Mesenchymal stem cell (in vitro differentiated cells and primary cell): ENCODE results near the gene TNP2.
A peak's percentile ranks its signal among the peaks of the same experiment; 100 is the strongest.

Experiments
- DNase-seq: peaks from one replicate; pipeline ENCODE4 v3.0.0-alpha.2; 2013
- H2AFZ ChIP-seq: one replicate; pipeline ENCODE4 v1.6.1; 2013; ENCODE audit warnings: low read depth, mild to moderate bottlenecking, control low read depth, inconsistent platforms, low read length, moderate library complexity
- H2AK5ac ChIP-seq: 2 replicates; pipeline ENCODE4 v1.6.1; 2013; ENCODE audit warnings: low read length, moderate library complexity, mild to moderate bottlenecking, inconsistent platforms; ENCODE audit not compliant: severe bottlenecking
- H2BK120ac ChIP-seq: one replicate; pipeline ENCODE4 v1.6.1; 2013; ENCODE audit warnings: low read depth, mild to moderate bottlenecking, inconsistent platforms, low read length, moderate library complexity
- H2BK12ac ChIP-seq, 2 experiments: one replicate each; pipeline ENCODE4 v1.6.1; 2013; ENCODE audit warnings: inconsistent platforms in 2 of 2, low read length in 2 of 2, mild to moderate bottlenecking in 2 of 2, moderate library complexity in 2 of 2, control low read depth in 1 of 2
- H2BK15ac ChIP-seq: one replicate; pipeline ENCODE4 v1.6.1; 2013; ENCODE audit warnings: mild to moderate bottlenecking, low read depth, inconsistent platforms; ENCODE audit not compliant: poor library complexity, severe bottlenecking
- H2BK5ac ChIP-seq: 2 replicates; pipeline ENCODE4 v1.6.1; 2013; ENCODE audit warnings: low read depth, mild to moderate bottlenecking, low read length, control low read depth, inconsistent platforms; ENCODE audit not compliant: poor library complexity, severe bottlenecking
- H3K14ac ChIP-seq, 2 experiments: one replicate each; pipeline ENCODE4 v1.6.1; 2013; ENCODE audit warnings: inconsistent platforms in 2 of 2, low read length in 2 of 2, control low read depth in 1 of 2, mild to moderate bottlenecking in 1 of 2, moderate library complexity in 1 of 2
- H3K18ac ChIP-seq, 2 experiments: one replicate each; pipeline ENCODE4 v1.6.1; 2013; ENCODE audit warnings: inconsistent platforms in 2 of 2, low read length in 2 of 2, control low read depth in 1 of 2, low read depth in 1 of 2, mild to moderate bottlenecking in 1 of 2
- H3K23ac ChIP-seq, 2 experiments: one replicate each; pipeline ENCODE4 v1.6.1; 2013; ENCODE audit warnings: inconsistent platforms in 2 of 2, low read length in 2 of 2, mild to moderate bottlenecking in 2 of 2, moderate library complexity in 2 of 2, control low read depth in 1 of 2
- H3K27ac ChIP-seq: 2 replicates; pipeline ENCODE4 v1.5.1; 2013; ENCODE audit warnings: mild to moderate bottlenecking, moderate library complexity, low read length, control low read depth, inconsistent platforms; ENCODE audit not compliant: poor library complexity, severe bottlenecking
- H3K27me3 ChIP-seq, 2 experiments: 2 replicates each; pipeline versions ENCODE4 v1.6.1 to v1.7.0; 2013; ENCODE audit warnings: low read length in 2 of 2, mild to moderate bottlenecking in 2 of 2, moderate library complexity in 2 of 2, control low read depth in 1 of 2, inconsistent platforms in 1 of 2; ENCODE audit not compliant: control insufficient read depth in 1 of 2, insufficient read depth in 1 of 2
- H3K36me3 ChIP-seq, 2 experiments: 2 replicates each; pipeline versions ENCODE4 v1.6.1 to v1.7.0; 2013; ENCODE audit warnings: low read length in 2 of 2, control low read depth in 1 of 2, inconsistent platforms in 1 of 2, low read depth in 1 of 2, mild to moderate bottlenecking in 1 of 2; ENCODE audit not compliant: insufficient read depth in 2 of 2, control insufficient read depth in 1 of 2
- H3K4ac ChIP-seq, 2 experiments: one replicate each; pipeline ENCODE4 v1.6.1; 2013; ENCODE audit warnings: inconsistent platforms in 2 of 2, low read length in 2 of 2, mild to moderate bottlenecking in 2 of 2, moderate library complexity in 2 of 2, control low read depth in 1 of 2, low read depth in 1 of 2
- H3K4me1 ChIP-seq: 2 replicates; pipeline ENCODE4 v1.6.1; 2013; ENCODE audit warnings: low read depth, low read length, control low read depth; ENCODE audit not compliant: control insufficient read depth, insufficient read depth
- H3K4me2 ChIP-seq: 2 replicates; pipeline ENCODE4 v1.6.1; 2013; ENCODE audit warnings: low read length, mild to moderate bottlenecking, inconsistent platforms; ENCODE audit not compliant: poor library complexity, severe bottlenecking
- H3K4me3 ChIP-seq, 2 experiments: 2 replicates each; pipeline versions ENCODE4 v1.5.1 to v1.7.0; 2013; ENCODE audit warnings: low read length in 2 of 2, mild to moderate bottlenecking in 2 of 2, control low read depth in 1 of 2, low read depth in 1 of 2; ENCODE audit not compliant: insufficient read depth in 1 of 2
- H3K79me1 ChIP-seq: replicated peaks from 2 replicates; pipeline ENCODE4 v1.6.1; 2013; ENCODE audit warnings: mild to moderate bottlenecking, control low read depth, low read length, inconsistent platforms; ENCODE audit not compliant: poor library complexity, severe bottlenecking
- H3K9ac ChIP-seq: 2 replicates; pipeline ENCODE4 v1.7.0; 2013; ENCODE audit warnings: mild to moderate bottlenecking, low read length, moderate library complexity
- H3K9me3 ChIP-seq: 2 replicates; pipeline ENCODE4 v1.7.0; 2013; ENCODE audit warnings: mild to moderate bottlenecking, low read length; ENCODE audit not compliant: control insufficient read depth
- H4K8ac ChIP-seq: one replicate; pipeline ENCODE4 v1.6.1; 2013; ENCODE audit warnings: inconsistent platforms, mild to moderate bottlenecking, low read length, moderate library complexity
- H4K91ac ChIP-seq: one replicate; pipeline ENCODE4 v1.6.1; 2013; ENCODE audit warnings: mild to moderate bottlenecking, low read length, inconsistent platforms
- WGBS: methylation state at CpG from one replicate; pipeline ENCODE4 v1.1.7; 2013; ENCODE audit warnings: mixed read lengths; 5-methylcytosine and 5-hydroxymethylcytosine counted together

Gene TNP2

DNA sequence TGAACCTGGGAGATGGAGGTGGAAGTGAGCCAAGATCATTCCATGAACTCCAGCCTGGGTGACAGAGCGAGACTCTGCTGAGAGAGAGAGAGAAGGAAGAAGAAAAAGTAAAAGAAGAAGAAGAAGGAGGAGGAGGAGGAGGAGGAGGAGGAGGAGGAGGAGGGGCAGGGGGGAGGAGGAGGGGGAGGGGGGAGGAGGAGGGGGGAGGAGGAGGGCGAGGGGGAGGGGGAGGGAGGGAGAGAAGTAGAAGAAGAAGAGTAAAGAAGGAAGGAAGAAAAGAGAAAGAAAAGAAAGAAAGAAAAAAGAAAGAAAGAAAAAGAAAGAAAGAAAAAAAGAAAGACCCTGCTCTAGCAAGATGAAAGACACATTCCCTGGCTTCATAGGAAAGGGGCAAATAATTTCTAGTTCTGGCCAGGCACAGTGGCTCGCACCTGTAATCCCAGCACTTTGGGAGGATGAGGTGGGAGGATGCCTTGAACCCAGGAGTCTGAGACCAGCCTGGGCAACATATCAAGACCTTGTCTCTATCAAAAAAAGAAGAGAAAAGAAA is 36.7 kb downstream of the TNP2 start:
- Histone ChIP-seq H4K8ac (no peak overlapping the region), H3K27ac (no peak overlapping the region), H3K23ac (no peak overlapping the region), H3K4me1 (peaks cover 2% of the 10 kb centered on the region), H4K91ac (no peak overlapping the region), H3K9ac (no peak overlapping the region), H2AFZ (no peak overlapping the region), H2BK120ac (no peak overlapping the region), H3K79me1 (no peaks in the 10 kb centered on the region), H3K14ac (no peak overlapping the region), H2BK12ac (no peak overlapping the region), H3K9me3 (no peaks in the 10 kb centered on the region), H3K27me3 (no peaks in the 10 kb centered on the region), H2BK5ac (no peak overlapping the region), H3K4ac (no peak overlapping the region), H3K4me2 (no peak overlapping the region), H3K36me3 (no peaks in the 10 kb centered on the region), H3K18ac (no peak overlapping the region), H3K4me3 (no peak overlapping the region), H2AK5ac (no peak overlapping the region), H2BK15ac (no peak overlapping the region)
- 95% methylated on average over 1 of the region's 3 CpGs for WGBS
- no peak for DNase-seq

DNA sequence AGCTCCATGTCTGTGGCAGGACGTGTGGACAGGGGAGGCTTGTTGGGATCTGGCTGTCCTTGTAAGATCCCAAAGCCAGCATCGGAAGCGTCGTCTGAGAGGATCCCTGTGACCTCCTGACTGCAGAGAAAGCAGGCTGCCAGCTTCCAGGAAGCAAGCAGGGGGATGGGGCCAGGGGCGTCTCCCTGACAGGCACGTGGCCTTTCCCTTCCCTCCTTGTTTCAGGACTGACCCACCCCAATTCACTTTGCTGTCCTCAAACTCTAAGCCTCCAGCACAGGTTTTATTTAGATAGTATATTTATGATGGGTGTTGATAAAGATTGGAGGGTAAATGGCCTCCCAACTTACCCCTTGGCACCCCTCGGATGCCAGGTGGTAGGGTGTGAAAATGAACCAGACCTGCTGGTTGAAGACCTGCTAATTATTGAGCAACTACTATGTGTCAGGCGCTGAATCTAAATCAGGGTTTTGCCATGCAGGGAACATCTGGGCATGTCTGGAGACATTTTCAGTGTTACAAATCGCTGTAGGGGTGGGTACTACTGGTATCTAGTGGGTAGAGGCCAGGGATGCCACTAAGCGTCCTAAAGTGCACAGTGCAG is 37.7 kb downstream of the TNP2 start:
- Histone ChIP-seq H3K9me3 (no peaks in the 10 kb centered on the region), H3K27ac (no peak overlapping the region), H2BK120ac (no peak overlapping the region), H3K23ac (no peak overlapping the region), H3K4ac (peak overlapping the region in 1 of 2 experiments; percentile 15), H3K4me1 (peaks cover 2% of the 10 kb centered on the region), H3K18ac (no peak overlapping the region), H3K9ac (no peak overlapping the region), H3K79me1 (no peaks in the 10 kb centered on the region), H2BK15ac (no peak overlapping the region), H2BK5ac (no peak overlapping the region), H4K91ac (no peak overlapping the region), H4K8ac (peak overlapping the region; percentile 82), H3K27me3 (no peaks in the 10 kb centered on the region), H2AK5ac (no peak overlapping the region), H3K36me3 (no peaks in the 10 kb centered on the region), H3K4me2 (no peak overlapping the region), H3K14ac (no peak overlapping the region), H3K4me3 (no peak overlapping the region), H2BK12ac (peak overlapping the region in 1 of 2 experiments; percentile 3), H2AFZ (no peak overlapping the region)
- 66% methylated on average over 9 of the region's 10 CpGs for WGBS
- no peak for DNase-seq

DNA sequence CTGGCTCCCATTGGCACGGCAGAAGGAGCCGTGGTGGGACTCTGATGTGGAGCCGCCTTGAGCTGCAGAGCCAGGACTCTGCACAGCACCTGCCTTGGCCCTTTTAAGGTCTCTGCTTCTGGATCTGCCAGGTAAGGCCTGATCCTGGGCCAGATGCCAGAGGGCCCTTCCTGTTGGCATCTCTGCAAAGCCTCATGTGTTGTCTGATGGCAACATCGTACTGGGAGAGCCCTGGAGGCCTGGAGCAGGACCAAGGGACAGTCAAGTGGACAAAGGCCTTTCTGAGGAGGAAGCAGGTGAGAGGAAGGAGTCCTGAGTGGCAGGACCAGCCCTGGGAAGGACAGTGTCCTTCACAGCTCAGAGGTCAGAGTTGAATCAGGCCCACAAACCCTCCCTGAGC is 39.2 kb downstream of the TNP2 start:
- Histone ChIP-seq H3K36me3 (no peaks in the 10 kb centered on the region), H3K4me1 (peaks cover 2% of the 10 kb centered on the region), H3K23ac (no peak overlapping the region), H2AFZ (no peak overlapping the region), H2BK120ac (no peak overlapping the region), H4K8ac (no peak overlapping the region), H3K4ac (no peak overlapping the region), H3K9me3 (no peaks in the 10 kb centered on the region), H2AK5ac (no peak overlapping the region), H2BK5ac (no peak overlapping the region), H3K27me3 (no peaks in the 10 kb centered on the region), H3K9ac (no peak overlapping the region), H3K27ac (no peak overlapping the region), H3K79me1 (no peaks in the 10 kb centered on the region), H3K14ac (no peak overlapping the region), H2BK12ac (no peak overlapping the region), H3K4me3 (no peak overlapping the region), H4K91ac (no peak overlapping the region), H3K18ac (no peak overlapping the region), H3K4me2 (no peak overlapping the region), H2BK15ac (no peak overlapping the region)
- no peak for DNase-seq
- 95% methylated on average over 4 of the region's 4 CpGs for WGBS

- no peaks in the 10 kb centered on the region for H3K36me3 ChIP-seq
- no peaks in the 10 kb centered on the region for H3K9me3 ChIP-seq
- H2AFZ ChIP-seq, result no peak overlapping the region
- no peak overlapping the region for H2BK120ac ChIP-seq
- H3K79me1 ChIP-seq, result no peaks in the 10 kb centered on the region
- H3K23ac ChIP-seq, result no peak overlapping the region
- H4K91ac ChIP-seq, result no peak overlapping the region
- 90% methylated on average over 5 of the region's 5 CpGs for WGBS
- H2BK15ac ChIP-seq, result no peak overlapping the region
- H3K27me3 ChIP-seq, result no peaks in the 10 kb centered on the region
- no peak overlapping the region for H2AK5ac ChIP-seq
- no peak overlapping the region for H3K14ac ChIP-seq
- H3K27ac ChIP-seq, result no peak overlapping the region
- H3K4ac ChIP-seq, result no peak overlapping the region
- no peak overlapping the region for H3K4me2 ChIP-seq
- no peak overlapping the region for H2BK5ac ChIP-seq
- no peak overlapping the region for H2BK12ac ChIP-seq
- no peak for DNase-seq
- no peak overlapping the region for H3K4me3 ChIP-seq
- no peak overlapping the region for H4K8ac ChIP-seq
- H3K9ac ChIP-seq, result no peak overlapping the region
- peaks cover 3% of the 10 kb centered on the region for H3K4me1 ChIP-seq
- H3K18ac ChIP-seq, result no peak overlapping the region
Measured at GRCh38 chr16:11229432-11229831, 39.7 kb downstream of the TNP2 start.
